GM18519 (cell line): Measurements from ENCODE around the gene FGFBP2.

Source experiments
- ATAC-seq: cut with Tn5 transposase; IDR thresholded peaks from one replicate; pipeline ENCODE4 v1.9.1; 2021; ENCODE audit warnings: mild to moderate bottlenecking, moderate library complexity; ENCODE audit not compliant: unreplicated experiment, low FRiP score

The FGFBP2 gene

GRCh38 chr4:15968551-15969300, 5.8 kb upstream of the FGFBP2 start:
- ATAC-seq = no peak

- no peak for ATAC-seq
These were observed 2.4 kb upstream of the FGFBP2 start for GRCh38 chr4:15965325-15965724.

GRCh38 chr4:15964159-15964558, 1.2 kb upstream of the FGFBP2 start:
- no peak for ATAC-seq

GRCh38 chr4:15963576-15963975, 601 bp upstream of the FGFBP2 start:
- peak; percentile 62 for ATAC-seq

GRCh38 chr4:15961781-15962510, 1.0 kb downstream of the FGFBP2 start:
- ATAC-seq = no peak

- ATAC-seq = no peak
These were observed 4.4 kb downstream of the FGFBP2 start for GRCh38 chr4:15958562-15958961.

- ATAC-seq = peak; percentile 87
These were observed 6.7 kb downstream of the FGFBP2 start for GRCh38 chr4:15956179-15956850.

GRCh38 chr4:15955670-15956069, 7.3 kb downstream of the FGFBP2 start:
- no peak for ATAC-seq

- ATAC-seq = no peak
These were observed 9.3 kb downstream of the FGFBP2 start for GRCh38 chr4:15953625-15954024.

GRCh38 chr4:15951781-15952180, 11.2 kb downstream of the FGFBP2 start:
- no peak for ATAC-seq

GRCh38 chr4:15948826-15949225, 14.1 kb downstream of the FGFBP2 start:
- ATAC-seq = no peak

- no peak for ATAC-seq
These were observed 15.3 kb downstream of the FGFBP2 start for GRCh38 chr4:15947684-15948083.

GRCh38 chr4:15945516-15945915, 17.5 kb downstream of the FGFBP2 start:
- ATAC-seq = no peak

GRCh38 chr4:15944895-15945294, 18.1 kb downstream of the FGFBP2 start:
- ATAC-seq = no peak

- no peak for ATAC-seq
These were observed 20.7 kb downstream of the FGFBP2 start for GRCh38 chr4:15942283-15942682.

- no peak for ATAC-seq
These were observed 24.3 kb downstream of the FGFBP2 start, which contains the start of gene FGFBP1 for GRCh38 chr4:15938640-15939039. Gene FGFBP1 (minus strand): TSS chr4:15938740. CDS start chr4:15936632, 2,108 bp downstream.

- no peak for ATAC-seq
These were observed 24.8 kb downstream of the FGFBP2 start for GRCh38 chr4:15938182-15938581.

- ATAC-seq = no peak
These were observed 26.5 kb downstream of the FGFBP2 start for GRCh38 chr4:15936495-15936894.

- ATAC-seq = no peak
These were observed 27.2 kb downstream of the FGFBP2 start for GRCh38 chr4:15935504-15936402.

GRCh38 chr4:15934259-15934658, 28.7 kb downstream of the FGFBP2 start:
- ATAC-seq = no peak
